WTC11 (cell line): ENCODE results near the gene RBPJ.

Experiments
- ATF1 ChIP-seq: sonication (generic); formaldehyde crosslinking; IDR thresholded peaks from 2 replicates; pipeline ENCODE4 v1.8.1; 2023; ENCODE audit warnings: mild to moderate bottlenecking, moderate library complexity, missing genetic modification reagents
- ATF3 ChIP-seq: sonication (generic); formaldehyde crosslinking; conservative IDR thresholded peaks from 2 replicates; pipeline ENCODE4 v1.8.1; 2022; ENCODE audit warnings: mild to moderate bottlenecking, missing genetic modification reagents
- CREB1 ChIP-seq: sonication (generic); formaldehyde crosslinking; IDR thresholded peaks from 2 replicates; pipeline ENCODE4 v1.8.0; 2023; ENCODE audit warnings: mild to moderate bottlenecking, missing genetic modification reagents
- CTCF ChIP-seq: fragments of 200-600 bp; IDR thresholded peaks from 2 replicates; pipeline ENCODE4 v1.8.0; 2022; ENCODE audit warnings: antibody characterized with exemption
- E2F5 ChIP-seq: sonication (generic); formaldehyde crosslinking; IDR thresholded peaks from 2 replicates; pipeline ENCODE4 v1.8.1; 2022; ENCODE audit warnings: mild to moderate bottlenecking, moderate library complexity, missing genetic modification reagents
- ELF4 ChIP-seq: sonication (generic); formaldehyde crosslinking; IDR thresholded peaks from 2 replicates; pipeline ENCODE4 v1.8.1; 2022; ENCODE audit warnings: low read depth, mild to moderate bottlenecking, moderate library complexity, missing genetic modification reagents
- MAX ChIP-seq: sonication (generic); formaldehyde crosslinking; IDR thresholded peaks from 2 replicates; pipeline ENCODE4 v1.8.0; 2022; ENCODE audit warnings: mild to moderate bottlenecking, missing genetic modification reagents
- SP1 ChIP-seq: sonication (generic); formaldehyde crosslinking; conservative IDR thresholded peaks from 2 replicates; pipeline ENCODE4 v1.8.1; 2022; ENCODE audit warnings: missing genetic modification reagents
- ZNF317 ChIP-seq: sonication (generic); formaldehyde crosslinking; IDR thresholded peaks from 2 replicates; pipeline ENCODE4 v1.8.1; 2023; ENCODE audit warnings: low read depth, mild to moderate bottlenecking, moderate library complexity, missing genetic modification reagents, borderline replicate concordance

GRCh38 chr4:26447378-26447777, 126.6 kb downstream of the RBPJ start:
- no peak for TF ChIP-seq ZNF317
- TF ChIP-seq SP1 (CRISPR knock-in tag), result no peak
- no peak for TF ChIP-seq ATF3
- TF ChIP-seq CTCF, result no peak
- TF ChIP-seq ELF4 (CRISPR knock-in tag), result no peak
- no peak for TF ChIP-seq MAX
- no peak for TF ChIP-seq CREB1 (CRISPR knock-in tag)
- TF ChIP-seq ATF1, result no peak
- TF ChIP-seq E2F5 (CRISPR knock-in tag), result no peak
